ENCODE data around the gene C12orf54. TPM values are rescaled to one million over a fixed set of nuclear protein-coding genes. Genes with fewer than 3 reads are reported as not detected.

The C12orf54 gene
- total and polyA plus RNA-seq, 10 of the 15 experiments (the other 5 are each of a cell fraction or from before 2014, with no cell fraction given), result 0.79 to 7.8 (median 4.2) TPM

- TF ChIP-seq CEBPZ (IDR thresholded peaks at IDR 0.05; ENCODE audit: low read depth, low read length), result no peak
These were observed 36.8 kb upstream of the C12orf54 start (continued) for GRCh38 chr12:48445538-48445937.

GRCh38 chr12:48446161-48446776 lies 36.0 kb upstream of the C12orf54 start:
- no peak overlapping the region for H2AFZ ChIP-seq (ENCODE audit: control insufficient read depth, low read depth, low read length)
- WGBS (ENCODE audit: insufficient coverage, insufficient replicate concordance, low lambda C conversion rate, missing lambda C conversion rate), result 11% methylated on average over 4 of the region's 4 CpGs
- in situ Hi-C loops (cut with MboI), result no loop called here
- no peak overlapping the region for H3K4me2 ChIP-seq (ENCODE audit: control insufficient read depth, insufficient read depth)
- 0 out of 2 replicates have a peak, but pooled peaks have one; percentile 44 for TF ChIP-seq MEF2A (IDR thresholded peaks at IDR 0.05; ENCODE audit: insufficient read depth, low read depth, low read length)
- TF ChIP-seq TCF12 (IDR thresholded peaks at IDR 0.05; ENCODE audit: low read depth, low read length), result no peak
- TF ChIP-seq TCF7 (IDR thresholded peaks at IDR 0.05; ENCODE audit: borderline replicate concordance), result peak; percentile 28; the same call in 1 of the 2 replicates
- 0 out of 2 replicates have a peak, but pooled peaks have one; percentile 54 for TF ChIP-seq NFIC (IDR thresholded peaks at IDR 0.05; ENCODE audit: low read depth, low read length)
- no peak for TF ChIP-seq RFX5 (IDR thresholded peaks at IDR 0.05; ENCODE audit: low read depth, low read length)
- peak; percentile 32; the same call in 1 of the 2 replicates for TF ChIP-seq MTA2 (IDR thresholded peaks at IDR 0.05; ENCODE audit: low read depth)
- TF ChIP-seq ZNF687 (IDR thresholded peaks at IDR 0.05), result no peak
- TF ChIP-seq JUNB (IDR thresholded peaks at IDR 0.05), result peak; percentile 42; the same call in 1 of the 2 replicates
- peak; percentile 33; the same call in 1 of the 2 replicates for TF ChIP-seq CREB1 (IDR thresholded peaks at IDR 0.05; ENCODE audit: low read depth)
- no peaks in the 10 kb centered on the region for H3K27me3 ChIP-seq (replicated peaks in 1 of 2; ENCODE audit: control insufficient read depth in 2 of 2, insufficient read depth in 2 of 2, low read length in 1 of 2)
- no peaks in the 10 kb centered on the region for H3K4me1 ChIP-seq (ENCODE audit: control insufficient read depth, insufficient read depth, low read length)
- DNase-seq (ENCODE audit: low read depth, low spot score), result no peak
- ATAC-seq, result peak; percentile 84
- H3K9me3 ChIP-seq (replicated peaks; ENCODE audit: control insufficient read depth, insufficient read depth, low read length), result peaks cover 2% of the 10 kb centered on the region; the same call in 2 of the 3 replicates
- no peak overlapping the region for H3K9ac ChIP-seq (ENCODE audit: control insufficient read depth, insufficient read depth, low read length)
- no peak for FAIRE-seq
- no peaks in the 10 kb centered on the region for H3K79me2 ChIP-seq (ENCODE audit: control insufficient read depth, insufficient read depth, low read length)
- H3K27ac ChIP-seq (ENCODE audit: control insufficient read depth, insufficient read depth), result no peak overlapping the region; the same call in 1 of the 2 replicates
- SMC1A ChIA-PET (ENCODE audit: uncharacterized antibody, unreplicated experiment), result interaction anchor here (0.7 to 1.4 kb wide), 7 partner anchors 9 to 430 kb away, joined by 3 to 6 read pairs (median 3); no protein-coding TSS in a partner anchor
- H4K20me1 ChIP-seq (ENCODE audit: control insufficient read depth, insufficient read depth), result no peaks in the 10 kb centered on the region
- H3K4me3 ChIP-seq, result no peak overlapping the region
- RAD21 ChIA-PET (ENCODE audit: unreplicated experiment), result interaction anchor here (1.0 to 1.3 kb wide), 5 partner anchors 11 to 154 kb away, joined by 3 to 4 read pairs (median 4); no protein-coding TSS in a partner anchor
- BruUV-seq (replicated peaks), result no TSS peak
- CTCF ChIA-PET, result no interaction called here
- no peaks in the 10 kb centered on the region for H3K36me3 ChIP-seq (ENCODE audit: control insufficient read depth in 2 of 2, insufficient read depth in 2 of 2, low read length in 1 of 2)
- intact Hi-C loops (cut with micrococcal nuclease; ENCODE audit: unreplicated experiment), result no loop called here
- POLR2A ChIA-PET, result no interaction called here
